Endodermal cell (in vitro differentiated cells): ENCODE measurements around the gene AGO3. TPM values are rescaled to one million over a fixed set of nuclear protein-coding genes. Genes with fewer than 3 reads are reported as not detected.

Experiments used
- DNase-seq: peaks from one replicate; pipeline ENCODE4 v3.0.0-alpha.2; 2017
- H3K27ac ChIP-seq: 2 replicates; pipeline ENCODE4 v1.5.1; 2013; ENCODE audit warnings: mild to moderate bottlenecking, low read depth, low read length, moderate library complexity
- H3K27me3 ChIP-seq: 2 replicates; pipeline ENCODE4 v1.6.1; 2013; ENCODE audit warnings: mild to moderate bottlenecking, low read length, moderate library complexity; ENCODE audit not compliant: insufficient read depth, control insufficient read depth, poor library complexity, severe bottlenecking
- H3K36me3 ChIP-seq: 2 replicates; pipeline ENCODE4 v1.7.0; 2013; ENCODE audit warnings: mild to moderate bottlenecking, low read length, moderate library complexity; ENCODE audit not compliant: control insufficient read depth, insufficient read depth
- H3K4me1 ChIP-seq: one replicate; pipeline ENCODE4 v1.7.0; 2013; ENCODE audit warnings: low read length; ENCODE audit not compliant: control insufficient read depth, insufficient read depth
- H3K4me3 ChIP-seq: 2 replicates; pipeline ENCODE4 v1.5.1; 2013; ENCODE audit warnings: mild to moderate bottlenecking, low read length, moderate library complexity
- H3K9ac ChIP-seq: 2 replicates; pipeline ENCODE4 v1.6.1; 2013; ENCODE audit warnings: mild to moderate bottlenecking, low read length, moderate library complexity; ENCODE audit not compliant: poor library complexity, severe bottlenecking; ENCODE audit errors: extremely low read depth
- H3K9me3 ChIP-seq: 2 replicates; pipeline ENCODE4 v1.6.1; 2013; ENCODE audit warnings: mild to moderate bottlenecking, low read length, moderate library complexity; ENCODE audit not compliant: control insufficient read depth
- H3K27ac Mint-ChIP-seq: 2 replicates; pipeline ENCODE4 v1.8.0; 2020; ENCODE audit warnings: mixed read lengths
- H3K27me3 Mint-ChIP-seq: 2 replicates; pipeline ENCODE4 v1.8.0; 2021; ENCODE audit warnings: mild to moderate bottlenecking, mixed read lengths; ENCODE audit not compliant: insufficient read depth
- H3K36me3 Mint-ChIP-seq: 2 replicates; pipeline ENCODE4 v1.8.0; 2020; ENCODE audit warnings: low read depth, mixed read lengths
- H3K4me1 Mint-ChIP-seq: 2 replicates; pipeline ENCODE4 v1.8.0; 2020; ENCODE audit warnings: mixed read lengths
- H3K4me3 Mint-ChIP-seq: 2 replicates; pipeline ENCODE4 v1.8.0; 2020; ENCODE audit warnings: mild to moderate bottlenecking, moderate library complexity, mixed read lengths
- H3K9me3 Mint-ChIP-seq: 2 replicates; pipeline ENCODE4 v1.8.0; 2020; ENCODE audit warnings: mild to moderate bottlenecking, mixed read lengths
- CTCF ChIP-seq: fragments of 200-600 bp; sonication (generic); conservative IDR thresholded peaks from 2 replicates; pipeline ENCODE4 v1.5.0; 2021; ENCODE audit warnings: antibody characterized with exemption, mild to moderate bottlenecking
- WGBS, 2 experiments: methylation state at CpG; one replicate each; pipeline versions ENCODE4 v1.1.5 to v1.1.7; 2013; ENCODE audit warnings: missing lambda C conversion rate in 2 of 2, mixed read lengths in 1 of 2; ENCODE audit not compliant: insufficient coverage in 1 of 2, insufficient read length in 1 of 2; 5-methylcytosine and 5-hydroxymethylcytosine counted together
- total RNA-seq, 2 donors: library from RNA; stranded (reverse); fragmentation: NEBNext Ultra II Directional in 1 of 2; extraction: Animal tissue kit (Norgen Biotek cat#: 25700) in 1 of 2; gene quantifications; 2 replicates in 1 of 2; 3 replicates in 1 of 2; pipeline ENCODE4 v1.2.1, GENCODE V29; 2021

AGO3 gene
- total RNA-seq, 2 donors from 2014 or later: 32.8 to 39.8 TPM

- Histone ChIP-seq H3K9me3 (no peaks in the 10 kb centered on the region), H3K4me3 (no peak overlapping the region), H3K27ac (peak overlapping the region; percentile 79), H3K27me3 (no peaks in the 10 kb centered on the region), H3K9ac (no peak overlapping the region), H3K4me1 (no peaks in the 10 kb centered on the region), H3K36me3 (no peaks in the 10 kb centered on the region)
- Mint-ChIP-seq H3K9me3 (no peaks in the 10 kb centered on the region), H3K4me3 (no peak overlapping the region), H3K36me3 (peaks cover 9% of the 10 kb centered on the region), H3K4me1 (peaks cover 14% of the 10 kb centered on the region), H3K27me3 (no peaks in the 10 kb centered on the region), H3K27ac (no peak overlapping the region)
- no peak for TF ChIP-seq CTCF
- no peak for DNase-seq
- 33 to 78% methylated on average over 1 of the region's 2 CpGs for WGBS, 2 experiments
Measured at GRCh38 chr1:35935442-35936388, 4.8 kb downstream of the AGO3 start.

- no peaks in the 10 kb centered on the region for H3K9me3 ChIP-seq
Measured at GRCh38 chr1:35936838-35937237, 5.9 kb downstream of the AGO3 start.

GRCh38 chr1:35939484-35939883 is 8.6 kb downstream of the AGO3 start:
- H3K4me1 Mint-ChIP-seq: no peaks in the 10 kb centered on the region
- peaks cover 11% of the 10 kb centered on the region for H3K36me3 Mint-ChIP-seq
- no CpG with 5 or more reads among the region's 3 CpGs for WGBS, 2 experiments
- TF ChIP-seq CTCF: no peak
- H3K4me3 ChIP-seq: no peak overlapping the region
- DNase-seq: no peak
- no peak overlapping the region for H3K9ac ChIP-seq
- no peaks in the 10 kb centered on the region for H3K9me3 Mint-ChIP-seq
- no peaks in the 10 kb centered on the region for H3K36me3 ChIP-seq
- H3K9me3 ChIP-seq: no peaks in the 10 kb centered on the region
- H3K27ac Mint-ChIP-seq: no peak overlapping the region
- H3K27me3 Mint-ChIP-seq: no peaks in the 10 kb centered on the region
- H3K27ac ChIP-seq: no peak overlapping the region
- H3K4me3 Mint-ChIP-seq: no peak overlapping the region
- H3K27me3 ChIP-seq: no peaks in the 10 kb centered on the region
- no peaks in the 10 kb centered on the region for H3K4me1 ChIP-seq

More at GRCh38 chr1:35936838-35937237, 5.9 kb downstream of the AGO3 start:
- Histone ChIP-seq H3K9ac (no peak overlapping the region), H3K27ac (no peak overlapping the region), H3K4me1 (no peaks in the 10 kb centered on the region), H3K27me3 (no peaks in the 10 kb centered on the region), H3K36me3 (no peaks in the 10 kb centered on the region), H3K4me3 (no peak overlapping the region)
- H3K27me3 Mint-ChIP-seq: no peaks in the 10 kb centered on the region
- WGBS, 2 experiments: 95 to 100% methylated on average over 3 of the region's 3 CpGs
- H3K9me3 Mint-ChIP-seq: no peaks in the 10 kb centered on the region
- H3K27ac Mint-ChIP-seq: no peak overlapping the region
- DNase-seq: no peak
- no peak overlapping the region for H3K4me3 Mint-ChIP-seq
- H3K36me3 Mint-ChIP-seq: peaks cover 9% of the 10 kb centered on the region
- no peak for TF ChIP-seq CTCF
- H3K4me1 Mint-ChIP-seq: peaks cover 11% of the 10 kb centered on the region
